ENCODE data around the gene PTPN3.

The PTPN3 gene

DNA sequence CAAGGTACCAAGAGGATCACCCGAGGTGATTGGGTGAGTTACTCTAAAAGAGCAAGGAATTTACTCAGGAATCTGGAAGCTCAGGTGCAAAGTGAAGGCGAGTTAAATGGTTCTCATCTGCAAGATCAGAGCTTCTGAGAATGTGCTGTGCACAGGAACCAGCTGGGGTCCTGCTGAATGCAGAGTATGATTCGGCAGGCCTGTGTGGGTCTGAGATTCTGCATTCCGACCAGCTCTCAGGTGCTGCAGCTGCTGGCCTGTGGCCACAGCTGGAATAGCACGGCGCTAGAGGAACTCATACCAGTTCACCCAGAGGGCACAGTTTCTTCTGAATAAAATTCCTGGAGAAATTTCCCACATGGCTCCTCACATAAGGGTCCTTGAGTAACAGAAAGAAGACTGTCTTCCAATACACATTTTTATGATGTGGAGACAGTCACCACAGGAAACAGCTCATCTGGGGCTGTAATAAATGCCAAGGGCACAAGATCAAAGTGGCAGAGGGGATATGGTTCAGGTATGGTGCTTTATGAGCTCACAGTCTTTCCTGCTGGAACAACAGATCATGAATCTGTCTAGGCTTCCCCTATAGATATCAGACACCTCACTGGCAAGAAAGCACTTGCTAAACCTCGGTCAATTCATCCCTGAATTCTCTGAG is 83.9 kb downstream of the PTPN3 start:
- no peak for DNase-seq (ENCODE audit: low read depth in 2 of 2)
- TF ChIP-seq, protein P1, sequence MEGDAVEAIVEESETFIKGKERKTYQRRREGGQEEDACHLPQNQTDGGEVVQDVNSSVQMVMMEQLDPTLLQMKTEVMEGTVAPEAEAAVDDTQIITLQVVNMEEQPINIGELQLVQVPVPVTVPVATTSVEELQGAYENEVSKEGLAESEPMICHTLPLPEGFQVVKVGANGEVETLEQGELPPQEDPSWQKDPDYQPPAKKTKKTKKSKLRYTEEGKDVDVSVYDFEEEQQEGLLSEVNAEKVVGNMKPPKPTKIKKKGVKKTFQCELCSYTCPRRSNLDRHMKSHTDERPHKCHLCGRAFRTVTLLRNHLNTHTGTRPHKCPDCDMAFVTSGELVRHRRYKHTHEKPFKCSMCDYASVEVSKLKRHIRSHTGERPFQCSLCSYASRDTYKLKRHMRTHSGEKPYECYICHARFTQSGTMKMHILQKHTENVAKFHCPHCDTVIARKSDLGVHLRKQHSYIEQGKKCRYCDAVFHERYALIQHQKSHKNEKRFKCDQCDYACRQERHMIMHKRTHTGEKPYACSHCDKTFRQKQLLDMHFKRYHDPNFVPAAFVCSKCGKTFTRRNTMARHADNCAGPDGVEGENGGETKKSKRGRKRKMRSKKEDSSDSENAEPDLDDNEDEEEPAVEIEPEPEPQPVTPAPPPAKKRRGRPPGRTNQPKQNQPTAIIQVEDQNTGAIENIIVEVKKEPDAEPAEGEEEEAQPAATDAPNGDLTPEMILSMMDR (IDR thresholded peaks at IDR 0.05; ENCODE audit: low read depth, low read length) = no peak
- no peak overlapping the region for H3K4me3 ChIP-seq (replicated peaks in 1 of 2; ENCODE audit: low read depth in 2 of 2, low read length in 2 of 2)

DNA sequence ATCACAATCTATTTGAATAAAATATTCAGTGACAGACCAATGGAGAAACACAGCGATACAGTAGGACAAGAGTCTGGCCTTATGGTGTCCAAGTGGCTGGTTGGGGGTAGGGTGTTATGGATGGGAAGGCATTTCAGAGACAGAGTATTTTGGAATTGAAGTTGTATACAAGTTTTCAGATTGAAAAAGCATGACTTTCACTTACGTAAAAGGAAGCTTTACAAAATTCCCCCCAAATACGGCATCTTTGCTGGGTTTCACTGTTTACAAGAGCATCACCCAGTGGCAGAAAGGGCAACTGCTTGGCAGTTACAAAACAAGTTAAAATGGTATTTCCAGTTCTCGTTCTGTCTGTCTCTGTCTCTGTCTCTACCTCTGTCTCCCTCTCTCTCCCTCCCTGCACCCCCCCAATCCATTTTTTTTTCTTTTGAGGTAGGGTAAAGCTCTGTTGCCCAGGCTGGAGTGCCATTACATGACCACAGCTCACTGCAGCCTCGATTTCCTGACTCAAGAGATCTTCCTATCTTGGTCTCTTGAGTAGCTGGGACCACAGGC is 86.2 kb downstream of the PTPN3 start:
- TF ChIP-seq, protein P1 (IDR thresholded peaks at IDR 0.05; ENCODE audit: low read depth, low read length) = peak; percentile 88
- DNase-seq (ENCODE audit: low read depth in 2 of 2) = peak; percentile 67 to 72
- H3K4me3 ChIP-seq (replicated peaks in 1 of 2; ENCODE audit: low read depth in 2 of 2, low read length in 2 of 2) = no peak overlapping the region

DNA sequence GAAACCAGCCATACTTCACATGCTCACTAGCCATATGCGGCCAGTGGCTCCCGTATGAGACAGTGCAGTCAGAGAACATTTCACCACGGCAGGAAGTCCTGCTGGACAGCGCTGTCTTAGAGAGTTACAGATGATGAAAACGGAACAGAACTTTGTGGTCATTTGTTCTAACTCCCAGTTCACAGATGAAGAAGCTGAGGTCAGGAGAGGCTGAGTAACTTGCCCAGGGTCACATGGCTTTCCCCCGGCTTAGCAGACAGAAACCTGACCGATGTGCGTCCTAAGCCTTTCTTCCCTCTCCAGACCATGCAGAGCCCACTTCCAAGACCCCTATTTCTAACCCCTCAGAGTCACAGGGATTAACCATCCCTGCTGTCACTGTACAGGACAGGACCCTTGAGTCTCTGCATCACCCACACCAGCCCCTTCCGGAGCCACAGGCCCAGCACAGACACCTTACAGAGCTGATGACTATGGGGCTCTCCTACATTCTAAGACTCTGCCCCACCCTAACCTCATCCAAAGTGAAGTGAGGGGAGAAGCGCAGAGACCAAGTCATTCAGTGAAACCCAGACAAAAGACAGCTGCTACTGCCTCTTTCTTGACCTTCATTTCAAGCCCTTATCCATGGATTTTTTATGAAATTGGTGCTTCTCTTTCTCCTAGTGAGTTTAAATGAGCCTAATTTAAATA is 86.9 kb downstream of the PTPN3 start:
- DNase-seq (ENCODE audit: low read depth in 2 of 2) = no peak

DNA sequence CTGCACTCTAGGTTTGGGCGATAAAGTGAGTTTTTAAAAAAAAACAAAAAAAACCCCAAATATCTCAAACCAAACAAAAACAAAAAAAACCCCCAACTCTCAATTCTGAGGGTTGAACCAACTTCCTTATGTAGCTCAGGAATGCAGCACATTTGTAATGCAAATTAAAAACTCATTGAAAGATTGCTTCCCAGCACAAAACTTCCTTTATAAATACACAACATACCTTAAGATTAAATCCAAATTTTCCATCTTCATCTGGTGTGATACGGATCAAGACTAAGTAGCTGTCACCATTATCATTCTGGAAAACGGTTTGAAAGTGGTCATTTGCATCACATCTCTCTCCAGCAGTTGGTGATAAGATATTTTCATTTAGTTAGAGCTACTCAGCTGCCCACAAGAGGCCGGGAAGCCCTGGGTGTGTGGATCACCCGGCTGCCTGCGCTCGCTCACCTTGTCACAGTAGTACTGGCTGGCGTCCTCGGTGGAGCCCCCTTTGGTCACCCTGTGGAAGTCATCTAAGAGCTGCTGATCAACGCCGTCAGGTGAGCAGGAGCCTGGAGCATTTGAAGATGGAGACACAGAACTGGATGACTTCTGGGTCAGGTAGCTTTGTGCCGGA is 88.2 kb downstream of the PTPN3 start:
- H3K4me3 ChIP-seq (replicated peaks in 1 of 2; ENCODE audit: low read depth in 2 of 2, low read length in 2 of 2) = no peak overlapping the region
- TF ChIP-seq, protein P1 (IDR thresholded peaks at IDR 0.05; ENCODE audit: low read depth, low read length) = peak; percentile 16
- no peak for DNase-seq (ENCODE audit: low read depth in 2 of 2)

More for the DNA sequence above, 86.9 kb downstream of the PTPN3 start:
- TF ChIP-seq, protein P1 (IDR thresholded peaks at IDR 0.05; ENCODE audit: low read depth, low read length) = no peak
- H3K4me3 ChIP-seq (replicated peaks in 1 of 2; ENCODE audit: low read depth in 2 of 2, low read length in 2 of 2) = no peak overlapping the region

DNA sequence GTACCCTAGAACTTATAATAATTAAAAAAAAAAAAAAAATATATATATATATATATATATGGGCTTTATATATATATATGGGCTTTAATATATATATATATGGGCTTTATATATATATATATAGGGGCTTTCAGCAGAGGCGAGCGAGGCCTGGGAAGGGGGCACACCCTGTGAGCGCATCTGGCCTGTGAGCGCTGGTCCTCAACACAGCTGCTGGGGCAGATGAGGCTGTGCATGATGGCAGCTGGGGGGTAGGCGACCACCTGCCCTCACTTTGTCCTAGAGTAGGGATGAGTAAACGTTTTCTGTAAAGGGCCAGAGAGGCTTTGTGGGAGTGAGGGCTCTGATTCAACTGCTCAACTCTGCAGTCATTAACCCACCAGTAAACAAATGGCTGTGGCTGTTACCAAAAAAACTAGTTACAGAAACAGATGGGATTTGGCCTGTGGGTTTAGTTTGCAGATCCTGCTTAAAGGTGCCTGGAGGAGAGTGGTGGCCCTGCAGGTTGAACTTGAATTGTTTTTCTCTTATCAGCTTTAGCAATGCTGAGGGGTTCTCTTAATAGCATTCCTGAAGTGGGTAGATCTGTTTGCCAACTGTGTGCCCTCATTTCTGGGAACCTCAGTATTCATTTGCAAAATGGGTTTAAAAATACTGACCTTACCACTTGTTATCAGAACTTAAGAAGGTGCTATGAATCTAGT is 89.2 kb downstream of the PTPN3 start:
- DNase-seq (ENCODE audit: low read depth in 2 of 2) = no peak
- TF ChIP-seq, protein P1 (IDR thresholded peaks at IDR 0.05; ENCODE audit: low read depth, low read length) = no peak
- no peak overlapping the region for H3K4me3 ChIP-seq (replicated peaks in 1 of 2; ENCODE audit: low read depth in 2 of 2, low read length in 2 of 2)

DNA sequence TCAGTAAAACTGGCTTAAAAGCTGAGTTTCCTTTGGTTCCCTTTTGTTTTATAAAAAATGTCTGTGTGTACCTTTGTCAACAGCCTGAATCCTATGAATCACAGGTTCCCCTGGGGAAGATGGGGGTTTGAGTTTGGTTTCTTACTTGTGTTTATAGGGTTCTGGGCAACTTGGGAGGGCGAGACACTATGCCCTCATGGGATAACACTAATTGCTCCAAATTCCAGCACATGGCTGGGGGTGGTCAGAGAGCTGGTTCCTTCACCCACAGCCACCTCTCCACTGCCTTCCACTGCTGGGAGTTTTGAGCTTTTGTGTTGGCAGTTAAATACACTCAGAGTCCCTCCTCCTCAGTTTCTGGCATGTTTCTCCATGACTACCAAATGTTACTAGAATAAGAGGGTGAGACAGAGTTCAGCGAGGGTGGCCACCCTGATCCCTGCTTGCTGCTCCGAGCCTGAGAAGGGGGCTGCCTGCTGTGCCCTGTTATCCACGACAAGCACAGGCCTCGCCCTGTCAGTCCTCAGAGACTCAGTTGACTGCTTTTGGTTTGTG is 94.3 kb downstream of the PTPN3 start:
- TF ChIP-seq, protein P1 (IDR thresholded peaks at IDR 0.05; ENCODE audit: low read depth, low read length) = no peak
- DNase-seq (ENCODE audit: low read depth in 2 of 2) = peak in 1 of 2 donors; percentile 44
- no peak overlapping the region for H3K4me3 ChIP-seq (replicated peaks in 1 of 2; ENCODE audit: low read depth in 2 of 2, low read length in 2 of 2)

All from cardiac fibroblast (primary cell).